VCaP (cell line): Measurements from ENCODE around the gene FBXO42.
"Not testable (repeated sequence)": the region's sequence is repeated elsewhere in the genome, so short reads cannot be mapped to it uniquely, and the experiment has no call there.

ENCODE experiments used
- H3K27ac ChIP-seq: fragments of 450-650 bp; 2 replicates; pipeline ENCODE4 v1.5.1; 2017
- CTCF ChIP-seq: fragments of 450-650 bp; conservative IDR thresholded peaks from 2 replicates; pipeline ENCODE4 v1.5.1; 2017; ENCODE audit warnings: mild to moderate bottlenecking, moderate library complexity

The FBXO42 gene

GRCh38 chr1:16352842-16353535, 709 bp upstream of the FBXO42 start:
- peak overlapping the region; percentile 92 for H3K27ac ChIP-seq
- TF ChIP-seq CTCF: no peak

GRCh38 chr1:16351456-16351993, 755 bp downstream of the FBXO42 start:
- peak overlapping the region; percentile 92 for H3K27ac ChIP-seq
- TF ChIP-seq CTCF: no peak

GRCh38 chr1:16349847-16350406, 2.4 kb downstream of the FBXO42 start:
- no peak for TF ChIP-seq CTCF
- H3K27ac ChIP-seq: peak overlapping the region; percentile 92

GRCh38 chr1:16348414-16349182, 3.7 kb downstream of the FBXO42 start:
- H3K27ac ChIP-seq: peak overlapping the region; percentile 92
- TF ChIP-seq CTCF: no peak

- not testable (repeated sequence) for H3K27ac ChIP-seq
These were observed 9.0 kb downstream of the FBXO42 start for GRCh38 chr1:16343276-16343675.

- H3K27ac ChIP-seq: no peak overlapping the region
- no peak for TF ChIP-seq CTCF
These were observed 9.8 kb downstream of the FBXO42 start for GRCh38 chr1:16342331-16343062.

GRCh38 chr1:16340673-16341072, 11.6 kb downstream of the FBXO42 start:
- H3K27ac ChIP-seq: no peak overlapping the region
- TF ChIP-seq CTCF: no peak
